K562 (cell line): ENCODE data around the gene PHC3. TPM values are rescaled to one million over a fixed set of nuclear protein-coding genes. Genes with fewer than 3 reads are reported as not detected.

Source experiments
- ATAC-seq: fragments of 200-7000 bp; cut with Tn5 transposase; 3 replicates; pipeline ENCODE4 v1.9.1; 2020; ENCODE audit warnings: moderate library complexity
- BruUV-seq: library from RNA; stranded (reverse); fragments of 400-500 nt; replicated peaks from 2 replicates; lab custom pipeline; 2021; lab: Mats Ljungman, UMichigan
- CTCF ChIA-PET: fragments of 300-600 bp; formaldehyde crosslinking; extraction: SDS; loops from one replicate; lab custom pipeline; 2021; ENCODE audit warnings: low intra/inter-chr PET ratio; lab: Yijun Ruan, JAX
- POLR2A ChIA-PET: fragments of 300-600, 350-650 bp; sonication (Branson Sonifier 250); formaldehyde crosslinking; extraction: SDS; loops from one replicate; lab custom pipeline; 2021; ENCODE audit warnings: antibody characterized with exemption, inconsistent platforms; lab: Yijun Ruan, JAX
- DNase-seq, 4 experiments: peaks; one replicate each; pipeline versions ENCODE4 v3.0.0 to v3.0.0-alpha.2; 2011 to 2018; ENCODE audit warnings: low spot score in 3 of 4, mixed read lengths in 3 of 4; ENCODE audit errors: extremely low read depth in 1 of 4
- FAIRE-seq: peaks from 2 replicates; lab custom pipeline; 2011; peaks lifted over from hg19 to GRCh38; lab: Jason Lieb, UNC
- H2AFZ ChIP-seq: 2 replicates; pipeline ENCODE4 v1.6.0; 2011; ENCODE audit warnings: low read depth, low read length, control low read depth, inconsistent platforms
- H3K27ac ChIP-seq: fragments of 200-600 bp; 3 replicates; pipeline ENCODE4 v1.8.0; 2011; ENCODE audit warnings: low read depth, mild to moderate bottlenecking, control low read depth, inconsistent platforms, low read length, moderate library complexity, mixed read lengths; ENCODE audit errors: extremely low read depth
- H3K27me3 ChIP-seq, 2 experiments: fragments of 300-600 bp in 1 of 2; 2 replicates in 1 of 2; 3 replicates in 1 of 2; pipeline versions ENCODE4 v1.6.0 to v1.8.0; 2011; ENCODE audit warnings: inconsistent platforms in 2 of 2, low read length in 2 of 2, mild to moderate bottlenecking in 1 of 2, mixed read lengths in 1 of 2, moderate library complexity in 1 of 2; ENCODE audit not compliant: control insufficient read depth in 2 of 2, insufficient read depth in 2 of 2
- H3K36me3 ChIP-seq: fragments of 300-600 bp; 3 replicates; pipeline ENCODE4 v1.8.0; 2011; ENCODE audit warnings: mild to moderate bottlenecking, low read length, inconsistent platforms; ENCODE audit not compliant: control insufficient read depth, insufficient read depth
- H3K4me1 ChIP-seq, 2 experiments: fragments of 200-600 bp in 1 of 2; replicated peaks in 1 of 2; 2 replicates in 1 of 2; 3 replicates in 1 of 2; pipeline versions ENCODE4 v1.5.1 to v1.8.0; 2011; ENCODE audit warnings: inconsistent platforms in 2 of 2, low read length in 2 of 2, mild to moderate bottlenecking in 1 of 2, mixed read lengths in 1 of 2, moderate library complexity in 1 of 2; ENCODE audit not compliant: control insufficient read depth in 2 of 2, insufficient read depth in 2 of 2
- H3K4me2 ChIP-seq: 2 replicates; pipeline ENCODE4 v1.6.1; 2011; ENCODE audit warnings: low read length, control low read depth, inconsistent platforms, mixed read lengths; ENCODE audit not compliant: insufficient read depth
- H3K4me3 ChIP-seq: fragments of 200-600 bp; sonication (generic), shearing (Covaris generic); 2 replicates; pipeline ENCODE4 v1.5.1; 2016; ENCODE audit warnings: control low read depth, inconsistent platforms
- H3K79me2 ChIP-seq: fragments of 200-600 bp; 3 replicates; pipeline ENCODE4 v1.8.0; 2011; ENCODE audit warnings: low read length, inconsistent platforms; ENCODE audit not compliant: control insufficient read depth, insufficient read depth
- H3K9ac ChIP-seq, 2 experiments: 2 replicates each; pipeline versions ENCODE4 v1.6.0 to v1.6.1; 2011; ENCODE audit warnings: low read depth in 2 of 2, low read length in 2 of 2, control low read depth in 1 of 2, inconsistent platforms in 1 of 2, mild to moderate bottlenecking in 1 of 2, mixed read lengths in 1 of 2; ENCODE audit not compliant: insufficient read depth in 1 of 2
- H3K9me1 ChIP-seq: one replicate; pipeline ENCODE4 v1.6.0; 2011; ENCODE audit warnings: inconsistent platforms, mild to moderate bottlenecking, low read length, moderate library complexity; ENCODE audit not compliant: control insufficient read depth, insufficient read depth
- H3K9me3 ChIP-seq: replicated peaks from 2 replicates; pipeline ENCODE4 v1.5.1; 2011; ENCODE audit warnings: low read depth, low read length, inconsistent platforms; ENCODE audit not compliant: control insufficient read depth, insufficient read depth
- H4K20me1 ChIP-seq: replicated peaks from 2 replicates; pipeline ENCODE4 v1.6.1; 2011; ENCODE audit warnings: low read length, inconsistent platforms, mixed read lengths; ENCODE audit not compliant: control insufficient read depth, insufficient read depth
- ASH1L ChIP-seq: fragments of 450-650 bp; IDR thresholded peaks from 2 replicates; pipeline ENCODE4 v1.6.1; 2018; ENCODE audit warnings: borderline replicate concordance, mild to moderate bottlenecking, low read depth; ENCODE audit not compliant: partially characterized antibody
- ETS1 ChIP-seq: conservative IDR thresholded peaks from 2 replicates; pipeline ENCODE4 v1.6.1; 2011; ENCODE audit warnings: low read depth, mild to moderate bottlenecking, low read length; ENCODE audit not compliant: control insufficient read depth
- GTF2B ChIP-seq: IDR thresholded peaks from 2 replicates; pipeline ENCODE4 v1.6.1; 2011; ENCODE audit not compliant: insufficient read length; ENCODE audit errors: extremely low read depth
- KDM5B ChIP-seq: fragments of 200-600 bp; sonication (generic); IDR thresholded peaks from 2 replicates; pipeline ENCODE4 v1.6.1; 2012; ENCODE audit warnings: low read depth, mild to moderate bottlenecking, moderate library complexity, low read length, control low read depth, inconsistent platforms; ENCODE audit not compliant: insufficient replicate concordance
- KHSRP ChIP-seq: fragments of 450-650 bp; IDR thresholded peaks from 2 replicates; pipeline ENCODE4 v1.6.1; 2017
- MTA3 ChIP-seq: fragments of 450-650 bp; formaldehyde crosslinking; IDR thresholded peaks from 2 replicates; pipeline ENCODE4 v1.6.1; 2017; ENCODE audit warnings: mild to moderate bottlenecking, borderline replicate concordance
- NFXL1 ChIP-seq: fragments of 450-650 bp; formaldehyde crosslinking; IDR thresholded peaks from 2 replicates; pipeline ENCODE4 v1.4.0; 2021; ENCODE audit warnings: mild to moderate bottlenecking
- PTBP1 ChIP-seq: fragments of 200-400 bp; formaldehyde crosslinking; IDR thresholded peaks from 2 replicates; pipeline ENCODE4 v1.6.1; 2017; ENCODE audit warnings: low read depth, low read length
- STAG1 ChIP-seq: sonication (generic); formaldehyde crosslinking; IDR thresholded peaks from 2 replicates; pipeline ENCODE4 v1.5.0; 2020; ENCODE audit warnings: missing genetic modification reagents, borderline replicate concordance
- STAT6 ChIP-seq: sonication (generic); formaldehyde crosslinking; IDR thresholded peaks from 2 replicates; pipeline ENCODE4 v1.8.1; 2023; ENCODE audit warnings: mild to moderate bottlenecking, missing genetic modification reagents
- ZC3H4 ChIP-seq: sonication (generic); formaldehyde crosslinking; IDR thresholded peaks from 2 replicates; pipeline ENCODE4 v1.9.0; 2021; ENCODE audit warnings: missing genetic modification reagents, borderline replicate concordance
- ZNF311 ChIP-seq: fragments of 250-450 bp; sonication (Bioruptor Pico); IDR thresholded peaks from 2 replicates; pipeline ENCODE4 v1.4.0; 2020; ENCODE audit warnings: mild to moderate bottlenecking, moderate library complexity
- ZNF354B ChIP-seq: fragments of 250-450 bp; sonication (Bioruptor Pico); IDR thresholded peaks from 2 replicates; pipeline ENCODE4 v1.4.0; 2020
- WGBS: fragments of 100-300 bp; shearing (Covaris generic); methylation state at CpG from one replicate; pipeline ENCODE4 v1.1.6; 2016; ENCODE audit warnings: low coverage, mixed read lengths; ENCODE audit not compliant: insufficient coverage; ENCODE audit errors: missing lambda C conversion rate; 5-methylcytosine and 5-hydroxymethylcytosine counted together
- in situ Hi-C: fragments of 300-500 bp; cut with MboI; formaldehyde crosslinking; loops from 4 replicates; pipeline ENCODE4 v1.15.0; 2018; ENCODE audit warnings: inconsistent platforms, mixed read lengths
- intact Hi-C: fragments of 100-400 bp; cut with micrococcal nuclease; formaldehyde crosslinking; loops from 2 replicates; pipeline ENCODE4 v1.14.2; 2022
- polyA plus RNA-seq, 8 experiments: library from polyadenylated mRNA; depleted of rRNA in 4 of 8; stranded (reverse) in 5 of 8; unstranded in 3 of 8; fragments of >200 nt; fragmentation: Nextera tagmentation in 2 of 8; fragmentation: Illumina TruSeq in 1 of 8; extraction: Ambion mirVana in 2 of 8; extraction: Trizol in 1 of 8; gene quantifications; 2 replicates each; pipeline versions ENCODE4 v1.2.1 to v1.2.3, GENCODE V29; 2011 to 2014; ENCODE audit warnings: inconsistent platforms in 1 of 8, missing spikeins in 1 of 8
- total RNA-seq, 7 experiments: library from RNA; depleted of rRNA in 6 of 7; stranded (reverse); fragments of >200 nt in 6 of 7; fragmentation: Illumina TruSeq in 2 of 7; extraction: Trizol in 2 of 7; gene quantifications; 2 replicates each; pipeline versions ENCODE4 v1.2.1 to v1.2.3, GENCODE V29; 2011 to 2021; ENCODE audit warnings: low replicate concordance in 1 of 7
- TF ChIP-seq, protein P1 (sequence below): fragments of 250-450 bp; sonication (Bioruptor Pico); IDR thresholded peaks from 2 replicates; pipeline ENCODE4 v1.5.0; 2022; ENCODE audit warnings: mild to moderate bottlenecking

PHC3 gene
- total and polyA plus RNA-seq, 9 of the 15 experiments (the other 6 are each of a cell fraction or from before 2014, with no cell fraction given) = 3.1 to 21.6 (median 10.5) TPM

DNA sequence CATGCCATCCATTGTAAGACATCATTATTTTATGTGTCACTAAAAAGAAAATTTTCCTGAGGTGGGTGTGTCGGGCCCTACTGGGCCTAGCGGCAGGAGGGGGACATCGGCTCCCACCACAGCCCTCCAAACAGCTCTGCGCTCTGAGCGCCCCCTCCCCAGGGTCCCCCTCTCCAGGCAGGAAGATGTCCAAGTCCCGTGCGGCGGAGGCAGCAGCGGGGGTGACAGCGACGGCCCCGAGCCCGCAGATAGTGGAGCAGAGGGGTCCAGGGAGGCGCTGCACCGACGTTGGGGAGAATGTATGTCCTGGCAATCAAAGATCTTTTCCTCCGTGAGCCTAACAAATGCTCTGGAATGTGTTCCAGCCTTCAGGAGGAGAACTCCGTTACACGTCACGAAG is 119.5 kb downstream of the PHC3 start:
- Histone ChIP-seq H4K20me1 (no peaks in the 10 kb centered on the region), H3K4me1 (no peaks in the 10 kb centered on the region; a peak in 1 of 5 replicates), H3K9me3 (no peaks in the 10 kb centered on the region), H3K4me3 (no peak overlapping the region), H3K27me3 (no peaks in the 10 kb centered on the region), H3K9me1 (no peaks in the 10 kb centered on the region), H3K36me3 (no peaks in the 10 kb centered on the region), H2AFZ (no peak overlapping the region), H3K79me2 (no peaks in the 10 kb centered on the region), H3K9ac (no peak overlapping the region), H3K27ac (no peak overlapping the region), H3K4me2 (no peak overlapping the region)
- no peak for DNase-seq
- 91% methylated on average over 14 of the region's 20 CpGs for WGBS
- intact Hi-C loops = no loop called here
- POLR2A ChIA-PET = interaction anchor here (0.8 kb wide), 1 partner anchor 10 kb away, joined by 3 read pairs; no protein-coding TSS in a partner anchor
- CTCF ChIA-PET = no interaction called here
- in situ Hi-C loops = no loop called here
- no peak for FAIRE-seq
- no peak for ATAC-seq
- BruUV-seq = no TSS peak
- TF ChIP-seq GTF2B (no peak), ZNF354B (no peak), KDM5B (no peak), KHSRP (no peak), ASH1L (no peak), NFXL1 (CRISPR knock-in tag) (no peak), PTBP1 (no peak), ZC3H4 (no peak), STAG1 (CRISPR knock-in tag) (no peak), MTA3 (no peak), ZNF311 (CRISPR knock-in tag) (no peak), STAT6 (CRISPR knock-in tag) (no peak), ETS1 (no peak)
- TF ChIP-seq, protein P1, sequence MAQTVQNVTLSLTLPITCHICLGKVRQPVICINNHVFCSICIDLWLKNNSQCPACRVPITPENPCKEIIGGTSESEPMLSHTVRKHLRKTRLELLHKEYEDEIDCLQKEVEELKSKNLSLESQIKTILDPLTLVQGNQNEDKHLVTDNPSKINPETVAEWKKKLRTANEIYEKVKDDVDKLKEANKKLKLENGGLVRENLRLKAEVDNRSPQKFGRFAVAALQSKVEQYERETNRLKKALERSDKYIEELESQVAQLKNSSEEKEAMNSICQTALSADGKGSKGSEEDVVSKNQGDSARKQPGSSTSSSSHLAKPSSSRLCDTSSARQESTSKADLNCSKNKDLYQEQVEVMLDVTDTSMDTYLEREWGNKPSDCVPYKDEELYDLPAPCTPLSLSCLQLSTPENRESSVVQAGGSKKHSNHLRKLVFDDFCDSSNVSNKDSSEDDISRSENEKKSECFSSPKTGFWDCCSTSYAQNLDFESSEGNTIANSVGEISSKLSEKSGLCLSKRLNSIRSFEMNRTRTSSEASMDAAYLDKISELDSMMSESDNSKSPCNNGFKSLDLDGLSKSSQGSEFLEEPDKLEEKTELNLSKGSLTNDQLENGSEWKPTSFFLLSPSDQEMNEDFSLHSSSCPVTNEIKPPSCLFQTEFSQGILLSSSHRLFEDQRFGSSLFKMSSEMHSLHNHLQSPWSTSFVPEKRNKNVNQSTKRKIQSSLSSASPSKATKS (CRISPR knock-in tag) = no peak
